Inflammatory macrophage treated with lipopolysaccharide for 4 hours (primary cell): ENCODE measurements around the gene NPPC.
"Not testable (repeated sequence)": the region's sequence is repeated elsewhere in the genome, so short reads cannot be mapped to it uniquely, and the experiment has no call there.

ENCODE experiments used
- DNase-seq: peaks from one replicate; pipeline ENCODE4 v3.0.0-alpha.2; 2020

NPPC gene, protein sequence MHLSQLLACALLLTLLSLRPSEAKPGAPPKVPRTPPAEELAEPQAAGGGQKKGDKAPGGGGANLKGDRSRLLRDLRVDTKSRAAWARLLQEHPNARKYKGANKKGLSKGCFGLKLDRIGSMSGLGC

DNA sequence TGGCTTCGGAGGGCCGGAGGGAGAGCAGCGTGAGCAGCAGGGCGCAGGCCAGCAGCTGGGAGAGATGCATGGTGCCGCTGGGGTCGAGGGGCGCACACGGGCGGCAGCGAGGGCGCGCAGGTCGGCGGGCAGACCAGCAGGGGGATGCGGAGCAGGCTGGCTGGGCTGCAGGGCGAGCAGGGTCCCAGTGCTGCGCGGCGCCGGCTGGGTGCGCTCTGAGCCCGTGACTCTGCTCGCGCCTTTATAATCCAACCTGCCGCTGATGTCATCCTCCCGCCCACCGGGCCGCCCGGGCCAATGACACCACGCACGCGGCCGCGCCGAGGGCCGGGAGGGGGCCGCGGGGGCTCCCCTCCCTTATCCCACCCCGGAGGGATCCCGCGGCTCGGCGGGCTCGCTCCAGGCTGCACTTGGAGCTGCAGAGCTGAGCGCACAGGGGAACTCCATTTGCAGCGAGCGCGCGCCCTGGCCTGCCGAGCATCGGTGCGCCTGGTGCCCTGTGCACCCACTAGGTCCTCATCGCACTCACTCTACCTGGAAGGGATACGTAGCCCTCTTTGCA lies at the start of gene NPPC:
Gene NPPC (minus strand): TSS at position 217 of the 562 bp plus-strand sequence. CDS start 147 bp downstream, at position 70.
- peak; percentile 13 for DNase-seq

DNA sequence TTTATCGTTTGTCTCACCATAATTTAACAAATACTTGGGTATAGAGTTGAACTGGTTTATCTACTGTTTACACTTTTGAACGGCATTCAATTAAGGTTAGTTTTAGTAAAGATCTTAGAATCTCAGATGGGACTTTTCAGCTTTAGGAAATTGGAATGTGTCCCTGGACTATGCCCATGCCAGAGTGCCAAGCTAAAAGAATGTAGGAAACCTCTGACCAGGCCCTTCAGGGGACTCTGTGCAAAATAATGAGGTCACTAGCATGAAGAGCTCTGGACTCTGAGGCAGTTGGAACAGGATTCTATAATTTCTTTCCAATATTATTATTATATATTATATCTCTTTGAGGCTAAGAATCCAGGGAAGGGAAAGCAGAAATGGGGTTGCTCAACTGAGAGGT lies 48.8 kb upstream of the NPPC start:
- no peak for DNase-seq

DNA sequence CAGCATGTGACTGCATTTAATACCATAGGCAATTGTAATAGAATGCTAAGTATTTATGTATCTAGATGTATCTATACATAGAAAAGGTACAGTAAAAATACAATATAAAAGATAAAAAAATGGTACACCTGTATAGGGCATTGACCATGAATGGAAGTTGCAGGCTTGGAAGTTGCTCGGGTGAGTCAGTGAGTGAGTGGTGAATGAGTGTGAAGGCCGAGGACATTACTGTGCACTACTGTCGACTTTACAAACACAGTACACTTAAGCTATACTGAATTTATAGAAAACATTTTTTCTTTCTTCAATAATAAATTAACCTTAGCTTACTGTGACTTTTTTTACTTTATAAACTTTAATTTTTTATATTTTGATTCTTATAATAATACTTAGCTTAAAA lies 44.3 kb upstream of the NPPC start:
- DNase-seq = no peak

DNA sequence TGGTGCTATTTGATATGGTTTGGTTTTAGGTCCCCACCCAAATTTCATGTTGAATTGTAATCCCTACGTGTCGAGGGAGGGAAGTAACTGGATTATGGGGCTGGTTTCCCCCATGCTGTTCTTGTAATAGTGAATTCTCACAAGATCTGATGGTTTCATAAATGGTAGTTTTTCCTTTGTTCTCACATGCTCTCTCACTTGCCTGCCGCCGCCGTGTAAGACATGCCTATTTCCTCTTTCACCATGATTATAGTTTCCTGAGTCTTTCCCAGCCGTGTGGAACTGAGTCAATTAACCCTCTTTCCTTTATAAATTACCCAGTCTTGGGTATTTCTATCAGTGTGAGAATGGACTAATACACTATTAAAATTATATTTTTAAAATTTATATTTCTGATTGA lies 42.6 kb upstream of the NPPC start:
- DNase-seq = no peak

DNA sequence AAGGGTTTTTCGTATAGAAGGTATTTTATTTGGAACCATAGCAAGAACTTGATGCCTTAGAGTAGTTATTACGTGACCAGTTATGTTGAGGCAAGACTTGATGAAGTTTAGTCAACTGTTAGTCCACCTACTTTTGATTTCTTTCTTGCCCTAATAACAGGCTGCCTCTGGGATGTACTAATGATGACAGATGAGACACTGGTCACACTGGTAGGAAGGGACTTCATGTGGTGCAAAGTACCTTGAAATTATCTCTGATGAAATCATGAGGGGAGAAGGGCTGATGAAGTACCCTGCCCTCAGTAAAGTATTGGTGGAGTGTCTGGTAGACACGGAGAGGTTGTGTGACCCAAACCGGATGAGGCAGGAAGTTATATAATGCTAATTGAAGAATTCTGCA lies 40.7 kb upstream of the NPPC start:
- peak; percentile 7 for DNase-seq

DNA sequence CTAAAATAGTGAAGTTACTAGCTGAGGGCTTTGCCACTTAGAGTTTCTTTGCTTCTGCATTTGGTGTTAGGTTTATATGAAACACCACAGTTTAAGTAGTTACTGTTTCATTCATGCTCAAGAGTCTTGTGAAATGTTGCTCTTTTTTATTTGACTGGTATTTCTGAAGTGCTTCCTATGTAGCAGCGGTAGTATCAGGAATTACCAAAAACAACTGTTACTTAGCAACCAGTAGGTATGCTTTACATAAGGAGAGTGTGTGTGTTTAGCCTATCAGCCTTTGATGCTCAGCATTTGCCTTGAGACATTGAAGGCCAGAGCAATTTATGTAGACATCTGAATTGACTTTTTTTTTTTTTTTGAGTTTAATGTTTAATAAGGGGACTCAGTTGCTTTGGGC lies 38.9 kb upstream of the NPPC start:
- DNase-seq = peak; percentile 44

DNA sequence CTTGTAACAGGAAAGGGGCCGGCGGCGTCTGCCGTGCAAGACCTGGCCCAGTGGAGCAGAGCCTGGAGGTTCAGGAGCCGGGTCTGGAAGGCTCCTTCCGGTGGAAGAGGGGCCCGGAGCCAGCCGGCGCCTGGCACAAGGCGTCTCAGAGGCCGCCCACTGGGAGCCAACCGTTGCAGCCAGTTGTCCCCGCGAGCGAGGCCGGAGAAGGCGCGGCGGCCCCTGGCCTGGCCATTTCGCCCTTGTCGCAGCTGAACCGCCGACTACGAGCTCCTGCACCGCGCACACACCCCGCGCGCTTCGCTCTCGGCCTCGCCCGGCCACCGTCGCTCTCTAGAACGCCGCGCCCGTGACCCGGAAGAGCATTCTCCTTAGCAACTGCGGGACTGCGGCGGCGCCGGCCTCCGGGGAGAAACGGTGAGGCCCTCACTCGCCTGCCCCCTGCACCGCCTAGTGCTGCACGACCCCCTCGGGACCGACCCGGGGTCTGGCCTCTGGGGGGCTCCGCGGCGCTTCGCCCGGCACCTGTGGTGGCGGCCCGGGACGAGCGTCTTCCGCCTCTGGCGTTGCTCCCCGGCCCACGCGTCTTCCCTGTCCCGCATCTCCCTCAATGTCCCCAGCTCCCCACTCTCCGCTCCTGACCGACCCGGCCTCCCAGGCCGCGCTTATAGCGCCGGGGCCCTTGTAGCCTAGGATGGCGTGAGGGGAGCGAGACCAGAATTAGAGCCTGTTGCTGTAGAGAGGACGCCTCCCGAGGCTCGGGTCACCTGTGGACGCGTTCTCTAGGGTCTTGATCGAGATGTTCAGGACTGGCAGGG lies 35.4 kb upstream of the NPPC start, which contains the start of gene DIS3L2:
Gene DIS3L2 (plus strand): TSS at position 365 of the 818 bp plus-strand sequence. CDS start 53,215 bp downstream, outside the sequence.
- DNase-seq = peak; percentile 81

DNA sequence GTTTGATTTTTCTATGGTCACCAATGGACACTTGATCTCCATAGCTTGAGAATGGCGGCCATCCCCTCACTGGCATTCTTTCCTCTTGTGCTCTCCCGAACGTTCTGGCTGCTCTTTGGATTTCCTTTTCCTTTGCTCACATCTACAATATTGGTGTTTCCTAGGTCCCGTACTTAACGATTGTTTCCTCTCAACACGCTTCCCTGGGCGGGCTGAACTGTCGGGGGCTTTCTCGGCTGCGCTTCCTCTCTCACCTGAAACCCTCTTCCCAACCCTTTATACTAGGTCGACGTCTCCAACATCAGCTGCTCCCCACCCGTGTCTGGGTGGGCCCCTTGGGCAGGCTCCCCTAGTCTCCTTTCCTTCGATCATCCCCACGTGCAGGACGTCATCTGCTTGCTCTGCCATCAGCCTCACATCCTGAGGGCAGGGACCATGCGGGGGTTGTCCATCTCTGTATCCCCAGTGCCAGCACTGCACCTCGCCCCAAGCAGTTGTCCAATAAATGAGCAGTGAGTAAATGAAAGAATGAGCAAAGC lies 34.7 kb upstream of the NPPC start:
- DNase-seq = no peak

DNA sequence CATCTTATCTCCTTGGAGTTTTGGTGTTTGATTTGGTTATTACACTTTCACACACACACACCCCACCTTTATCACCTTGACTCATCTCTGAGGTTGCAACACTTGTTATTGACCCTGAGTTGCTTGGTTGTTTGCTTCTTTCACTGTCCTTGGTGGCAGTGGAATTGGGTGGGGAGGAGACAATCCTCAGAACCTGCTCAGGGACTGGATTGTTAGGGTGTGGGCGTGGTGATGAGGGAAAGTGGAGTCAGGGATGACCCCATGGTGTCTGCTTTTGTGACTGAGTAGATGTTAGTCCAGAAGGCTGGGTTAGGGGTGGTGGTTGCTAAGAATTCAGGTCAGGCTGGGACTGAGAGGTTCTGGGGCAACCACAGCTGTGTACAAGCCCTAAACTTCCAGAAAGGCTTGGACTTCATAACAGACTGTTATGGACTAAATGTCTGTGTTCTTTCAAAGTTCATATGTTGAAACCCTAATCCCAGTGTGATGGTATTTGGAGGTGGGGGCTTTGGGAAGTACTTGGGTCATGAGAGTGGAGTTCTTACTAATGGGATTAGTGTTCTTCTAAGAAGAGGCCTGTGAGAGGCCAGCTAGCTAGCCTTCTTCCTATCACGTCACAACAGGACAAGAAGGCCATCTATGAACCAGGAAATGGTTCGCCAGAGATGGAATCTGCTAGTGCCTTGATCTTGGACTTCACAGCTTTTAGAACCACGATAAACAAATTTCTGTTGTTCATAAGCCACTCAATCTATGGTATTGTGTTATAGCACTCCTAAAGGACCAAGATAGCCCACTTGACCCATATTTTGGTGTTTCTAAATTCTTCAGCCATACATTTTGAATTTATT lies 31.9 kb upstream of the NPPC start:
- DNase-seq = no peak

DNA sequence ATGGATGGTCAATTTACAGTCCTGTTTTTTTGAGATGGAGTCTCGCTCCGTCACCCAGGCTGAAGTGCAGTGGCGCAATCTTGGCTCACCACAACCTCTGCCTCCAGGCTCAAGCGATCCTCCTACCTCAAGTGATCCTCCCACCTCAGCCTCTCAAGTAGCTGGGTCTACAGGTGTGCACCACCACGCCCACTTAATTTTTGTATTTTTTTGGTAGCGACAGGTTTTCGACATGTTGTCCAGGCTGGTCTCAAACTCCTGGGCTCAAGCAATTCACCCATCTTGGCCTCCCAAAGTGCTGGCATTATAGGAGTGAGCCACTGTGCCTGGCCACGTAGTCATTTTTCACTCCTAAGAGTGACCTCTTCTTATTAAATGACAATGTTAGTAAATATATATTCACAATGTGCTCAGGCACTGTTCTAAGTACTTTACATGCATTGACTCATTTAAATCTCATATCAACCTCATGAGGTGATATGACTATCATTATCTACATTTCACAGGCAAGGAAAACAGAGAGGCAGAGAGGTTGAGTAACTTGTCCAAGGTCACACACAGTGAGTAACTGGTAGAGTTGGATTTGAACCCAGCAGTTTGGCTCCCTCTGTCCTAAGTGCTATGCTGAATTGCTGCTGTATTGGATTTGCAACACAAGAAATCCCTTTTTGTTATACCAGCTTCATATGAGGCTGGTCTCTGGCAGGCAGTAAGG lies 29.7 kb upstream of the NPPC start:
- DNase-seq = no peak

DNA sequence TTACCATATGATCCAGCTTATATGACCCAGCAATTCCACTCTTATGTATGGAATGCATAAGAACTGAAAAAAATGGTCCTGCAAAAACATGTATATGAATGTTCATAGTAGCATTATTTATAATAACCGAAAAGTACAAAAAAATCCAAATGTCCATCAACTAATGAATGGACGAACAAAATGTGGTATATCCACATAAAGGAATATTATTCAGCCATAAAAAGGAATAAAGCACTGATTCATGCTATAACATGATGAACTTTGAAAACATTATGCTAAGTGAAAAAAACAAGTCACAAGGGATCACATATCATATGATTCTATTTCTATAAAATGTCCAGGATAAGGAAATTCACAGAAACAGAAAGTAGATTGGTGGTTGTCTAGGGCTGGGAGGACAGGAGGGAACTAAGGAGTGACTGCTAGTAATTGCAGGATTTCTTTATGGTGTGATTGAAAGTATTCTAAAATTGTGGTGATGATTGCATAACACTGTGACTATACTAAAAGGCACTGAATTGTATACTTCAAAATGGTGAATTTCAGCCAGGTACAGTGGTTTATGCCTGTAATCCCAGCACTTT lies 25.3 kb upstream of the NPPC start:
- DNase-seq = peak; percentile 64

DNA sequence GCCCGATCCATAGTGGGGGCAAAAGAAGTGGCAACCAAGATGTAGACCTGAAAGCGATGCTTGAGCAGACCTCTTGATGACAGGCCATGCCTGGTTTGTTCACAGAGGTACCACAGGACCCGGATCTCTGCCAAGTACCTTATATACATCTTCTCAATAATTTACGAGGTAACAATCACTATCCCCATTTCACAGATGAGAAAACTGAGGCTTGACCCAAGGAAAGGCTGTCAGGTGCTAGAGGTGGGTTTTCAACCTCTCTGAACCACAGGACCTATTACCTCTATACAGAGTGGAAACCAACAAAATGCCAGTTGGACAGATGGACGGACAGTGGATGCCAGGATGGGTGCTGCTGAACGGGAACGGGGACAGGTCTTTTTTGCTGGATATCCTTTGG lies 21.5 kb upstream of the NPPC start:
- DNase-seq = no peak

DNA sequence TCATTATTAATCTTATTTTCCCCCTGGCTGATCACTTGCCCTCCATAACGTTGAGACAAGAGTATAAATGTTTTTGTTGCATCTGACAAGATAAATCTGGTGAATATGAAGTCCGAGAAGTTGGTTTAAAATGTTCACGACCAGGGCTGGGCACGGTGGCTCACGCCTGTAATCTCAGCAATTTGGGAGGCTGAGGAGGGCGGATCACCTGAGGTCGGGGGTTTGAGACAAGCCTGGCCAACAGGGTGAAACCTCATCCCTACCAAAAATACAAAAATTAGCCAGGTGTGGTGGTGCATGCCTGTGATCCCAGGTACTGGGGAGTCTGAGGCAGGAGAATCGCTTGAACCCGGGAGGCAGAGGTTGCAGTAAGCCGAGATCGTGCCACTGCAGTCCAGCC lies 20.9 kb upstream of the NPPC start:
- DNase-seq = not testable (repeated sequence)

DNA sequence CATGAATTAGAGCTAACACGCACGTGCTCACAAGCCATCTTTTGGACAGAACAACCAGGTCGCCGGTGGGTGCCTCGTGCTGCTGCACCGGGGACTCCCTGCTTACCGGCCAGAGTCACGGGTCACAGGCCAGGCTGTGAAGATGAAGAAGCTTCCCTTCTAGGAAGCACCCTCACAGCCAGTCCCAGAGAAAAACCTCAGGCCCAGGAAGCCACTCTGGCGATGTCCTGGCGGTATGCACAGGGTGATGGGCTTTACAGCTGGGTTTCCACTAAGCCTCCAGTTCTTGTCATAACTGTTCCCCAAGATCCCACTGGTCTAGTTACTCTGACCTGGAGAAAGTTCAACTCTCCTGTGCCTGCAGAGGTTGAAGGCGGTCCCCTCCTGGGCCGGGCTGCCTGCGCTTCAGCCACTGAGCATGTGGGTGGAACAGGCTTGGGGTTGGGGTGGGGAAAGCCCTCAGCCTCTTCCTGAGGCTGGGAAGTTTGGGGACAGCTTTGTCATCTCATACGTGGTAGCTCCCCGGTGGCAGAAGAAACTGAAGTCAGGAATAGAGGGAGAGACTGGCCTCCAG lies 20.1 kb upstream of the NPPC start:
- DNase-seq = no peak

DNA sequence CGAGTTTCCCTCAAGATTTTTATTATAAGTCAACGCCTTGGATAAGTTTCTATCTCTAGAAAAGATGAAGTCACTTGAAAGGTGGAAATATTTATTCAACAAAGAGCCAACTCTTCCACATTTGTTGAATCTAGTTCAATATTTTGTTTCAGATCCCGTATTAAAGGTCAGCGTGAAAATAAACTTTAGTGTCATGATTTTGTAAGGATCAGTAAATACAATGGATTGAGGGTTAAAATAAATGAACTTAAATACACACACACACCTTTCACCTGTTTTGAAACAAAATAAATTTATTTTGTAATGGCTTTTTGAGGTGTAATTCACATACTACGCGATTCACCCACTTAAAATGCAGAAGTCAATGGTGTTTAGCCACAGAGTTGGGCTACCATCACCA lies 16.0 kb upstream of the NPPC start:
- DNase-seq = no peak

DNA sequence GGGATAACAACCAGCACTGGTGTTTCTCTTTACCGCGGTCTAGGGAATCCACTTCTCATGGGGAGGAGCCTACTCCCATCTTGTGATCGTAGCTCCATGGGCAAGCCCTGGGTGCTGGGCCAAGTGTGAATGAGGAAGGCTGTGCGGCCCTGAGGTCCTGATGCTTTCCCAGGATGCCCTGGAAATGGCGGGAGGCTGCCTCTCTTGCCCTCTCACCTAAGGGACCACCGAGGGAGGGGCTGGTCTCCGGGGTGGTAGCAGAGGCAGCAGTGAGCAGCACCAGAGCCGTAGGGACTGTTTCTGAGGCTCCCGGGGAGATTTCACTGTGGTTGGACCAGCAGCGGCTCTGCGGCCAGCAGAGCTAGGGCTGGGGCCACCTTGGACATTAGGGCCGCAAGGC lies 15.5 kb upstream of the NPPC start:
- no peak for DNase-seq

DNA sequence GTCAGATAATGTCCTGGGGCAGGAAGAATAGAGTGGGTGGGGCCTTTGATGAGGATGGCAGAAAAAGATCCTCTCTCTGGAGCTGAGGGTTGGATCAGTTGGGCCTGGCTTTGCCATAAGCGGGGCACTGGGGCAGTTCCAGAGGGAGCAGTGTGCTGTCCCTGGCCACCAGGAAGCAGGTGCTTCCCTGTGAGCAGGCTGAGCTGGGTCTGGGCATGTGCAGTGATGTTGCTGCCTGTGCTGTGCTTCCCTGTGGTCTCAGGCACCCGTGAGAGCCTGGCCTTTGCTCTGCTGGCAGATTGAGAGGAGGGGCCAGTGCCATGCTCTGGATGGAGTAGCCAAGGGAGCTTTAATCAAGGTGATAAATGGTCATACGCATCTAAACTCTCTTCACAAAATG lies 14.6 kb upstream of the NPPC start:
- no peak for DNase-seq

DNA sequence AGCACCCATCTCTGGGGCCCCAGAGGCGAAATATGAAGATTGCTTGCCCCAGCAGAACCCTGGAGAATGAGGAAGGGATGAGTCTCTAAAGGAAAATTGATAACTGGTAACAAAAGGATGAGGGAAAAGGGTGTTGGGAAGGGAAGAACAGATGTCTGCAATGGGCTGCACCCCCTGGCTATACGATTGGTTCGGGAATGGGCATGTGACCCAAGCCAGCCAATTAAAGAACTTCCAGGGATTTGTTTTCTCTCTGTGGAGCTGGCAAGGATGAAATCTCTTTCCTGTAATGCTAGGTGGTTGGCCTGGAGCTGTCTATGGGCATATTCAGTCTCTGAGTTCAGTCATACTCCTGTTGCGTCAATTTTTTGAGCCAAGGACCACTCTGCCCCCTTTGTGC lies 12.8 kb upstream of the NPPC start:
- DNase-seq = no peak

DNA sequence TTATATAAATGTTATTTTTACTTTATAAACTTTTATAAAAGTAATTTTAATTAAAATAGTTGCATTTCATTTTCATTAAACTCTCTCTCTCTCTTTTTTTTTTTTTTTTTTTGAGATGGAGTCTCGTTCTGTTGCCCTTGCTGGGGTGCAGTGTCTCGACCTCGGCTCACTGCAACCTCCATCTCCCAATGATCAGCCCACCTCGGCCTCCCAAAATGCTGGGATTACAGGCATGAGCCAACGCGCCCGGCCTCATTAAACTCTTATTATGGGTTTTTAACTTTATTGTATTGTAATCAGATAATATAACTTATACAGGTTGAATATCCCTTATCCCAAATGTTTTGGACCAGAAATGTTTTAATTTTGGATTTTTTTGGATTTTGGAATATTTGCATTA lies 10.9 kb upstream of the NPPC start:
- DNase-seq = no peak

DNA sequence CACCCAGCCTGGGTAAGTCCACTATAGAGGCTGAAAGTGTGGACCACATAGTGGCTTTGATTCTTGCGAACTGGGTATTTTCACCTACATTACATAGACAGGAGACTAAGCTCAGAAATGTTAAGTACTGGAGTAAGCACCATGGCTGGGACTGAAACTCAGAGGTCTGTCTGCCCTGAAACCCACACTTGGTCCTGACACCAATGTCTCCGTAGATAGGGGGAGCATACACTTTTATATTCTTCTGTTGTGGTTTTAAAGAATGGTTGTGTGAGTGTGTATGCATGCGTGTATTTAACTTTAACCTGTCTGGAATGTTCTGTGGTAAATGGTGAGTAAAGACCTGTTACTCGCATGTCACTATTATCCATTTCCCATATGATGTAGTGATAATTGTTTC lies 10.3 kb upstream of the NPPC start:
- DNase-seq = no peak

DNA sequence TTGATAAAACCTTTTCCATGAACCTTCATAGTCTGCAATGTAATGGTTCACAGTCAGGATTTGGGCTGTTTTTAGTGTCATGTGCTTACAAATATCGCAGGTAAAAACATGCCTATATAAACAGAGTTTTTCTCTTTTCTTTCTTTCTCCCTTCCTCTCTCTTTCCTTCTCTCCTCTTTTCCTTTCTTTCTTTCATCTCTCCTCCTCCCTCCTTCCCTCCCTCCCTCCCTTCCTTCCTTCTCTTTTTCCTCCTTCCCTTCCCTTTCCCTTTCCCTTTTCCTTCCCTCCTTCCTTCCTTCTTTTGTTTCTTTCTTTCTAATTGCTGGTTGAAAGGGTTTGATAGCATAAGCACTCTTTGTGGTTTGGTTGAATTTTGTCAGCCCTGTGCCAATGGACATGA lies 9.6 kb upstream of the NPPC start:
- no peak for DNase-seq

DNA sequence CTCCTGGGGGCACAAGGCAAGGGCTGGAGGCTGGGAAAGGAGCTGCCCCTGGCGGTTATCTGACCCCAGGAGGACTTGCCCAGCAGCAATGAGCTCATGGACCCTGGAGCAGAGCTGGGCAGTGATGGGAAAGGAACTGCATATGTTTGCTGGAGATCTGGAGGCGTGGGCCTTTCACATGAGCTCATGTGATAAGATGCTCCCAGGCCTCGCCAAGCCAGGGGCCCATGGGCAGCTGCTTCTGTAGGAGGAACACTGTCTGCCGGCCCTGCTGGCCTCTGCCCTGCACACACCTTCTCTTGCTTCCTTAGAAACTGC lies 9.0 kb upstream of the NPPC start:
- no peak for DNase-seq
